NCI-H1694 (cell line): Measurements from ENCODE around the gene COL6A1.

ENCODE experiments used
- DNase-seq: peaks from one replicate; lab custom pipeline; 2025; lab: John Stamatoyannopoulos, UW

COL6A1 gene

DNA sequence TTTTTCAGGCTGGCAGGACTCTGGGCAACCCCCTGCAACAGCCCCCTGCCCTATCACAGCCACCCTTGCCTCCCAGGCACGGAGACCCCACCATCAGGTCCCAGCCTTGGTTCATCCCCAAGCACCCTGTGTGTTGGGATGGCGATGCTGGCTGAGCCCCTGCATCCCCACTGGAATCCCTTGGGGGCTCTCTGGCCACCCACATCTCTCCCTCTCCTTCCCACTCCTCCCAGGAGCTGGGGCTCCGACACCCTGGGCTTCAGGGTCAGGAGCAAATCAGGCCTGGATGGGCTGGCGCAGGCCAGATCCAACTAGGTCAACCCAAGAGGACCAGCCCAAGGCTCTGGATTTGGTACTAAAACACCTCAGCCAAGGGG is 25.9 kb downstream of the COL6A1 start:
- DNase-seq = no peak

DNA sequence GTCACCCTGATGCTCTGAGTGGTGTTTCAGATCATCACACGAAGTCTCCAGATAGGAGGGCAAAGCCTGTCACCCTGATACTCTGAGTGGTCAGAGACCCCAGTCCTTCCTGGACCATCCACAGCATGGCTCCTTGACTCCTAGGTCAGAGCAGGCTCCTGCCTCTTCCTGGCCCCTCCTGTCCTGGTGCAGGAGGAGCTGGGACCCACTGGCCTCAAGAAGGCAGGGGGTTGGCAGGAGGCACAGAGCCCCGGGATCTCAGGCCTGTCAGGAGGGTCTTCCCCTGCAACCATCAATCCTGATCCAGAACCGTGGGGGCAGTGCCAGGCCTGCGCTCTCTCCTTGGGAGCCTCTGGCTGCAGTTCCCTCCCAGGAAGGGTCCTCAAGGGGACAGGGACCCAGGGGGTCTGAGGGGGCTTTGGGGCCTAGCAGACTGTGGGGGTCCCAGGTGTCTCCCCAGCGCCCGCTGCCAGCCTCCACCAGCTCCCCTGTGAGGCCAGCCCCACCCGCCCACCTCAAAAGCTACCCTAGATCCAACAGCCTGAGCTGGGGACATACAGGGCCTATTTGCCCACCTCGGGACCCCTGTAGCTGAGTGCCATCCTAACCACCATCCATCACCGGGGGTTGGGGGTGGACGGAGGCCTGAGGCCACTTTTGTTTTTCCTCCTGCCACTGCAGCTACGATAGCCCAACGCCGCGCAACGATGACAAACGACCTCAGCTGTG is 27.5 kb downstream of the COL6A1 start:
- no peak for DNase-seq

DNA sequence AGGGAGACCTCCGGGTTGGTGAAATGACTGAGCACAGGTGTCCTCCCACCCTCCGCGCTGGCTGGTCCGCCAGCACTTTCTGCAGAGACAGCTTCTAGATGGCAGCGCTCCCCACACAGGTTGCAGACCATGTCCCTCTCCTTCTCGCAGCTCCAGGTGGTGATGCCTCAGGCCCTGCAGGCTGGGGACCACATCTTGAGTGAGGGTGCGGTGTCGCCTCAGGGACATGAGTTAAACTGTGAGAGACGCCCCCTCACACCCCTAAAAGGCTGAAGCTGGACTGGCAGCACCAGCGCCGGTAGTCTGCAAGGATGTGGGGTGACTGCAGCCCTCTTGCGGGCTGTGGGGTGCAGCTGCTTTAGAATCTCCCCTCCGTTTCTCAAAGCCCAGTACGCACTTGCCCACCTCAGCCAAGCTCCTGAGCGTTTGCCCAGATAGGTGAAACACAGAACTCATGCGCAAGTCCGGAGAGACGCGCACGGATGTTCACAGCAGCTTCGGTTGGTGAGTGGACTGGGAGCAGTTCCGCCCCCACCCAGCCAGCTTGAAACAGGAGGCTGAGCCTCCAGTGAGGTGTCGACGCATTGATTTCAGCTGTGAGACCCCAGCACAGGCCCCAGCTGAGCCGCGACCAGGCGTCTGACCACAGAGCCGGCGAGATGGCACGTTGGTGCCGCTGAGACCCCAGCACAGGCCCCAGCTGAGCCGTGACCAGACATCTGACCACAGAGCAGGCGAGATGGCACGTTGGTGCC is 28.6 kb downstream of the COL6A1 start:
- DNase-seq = no peak

DNA sequence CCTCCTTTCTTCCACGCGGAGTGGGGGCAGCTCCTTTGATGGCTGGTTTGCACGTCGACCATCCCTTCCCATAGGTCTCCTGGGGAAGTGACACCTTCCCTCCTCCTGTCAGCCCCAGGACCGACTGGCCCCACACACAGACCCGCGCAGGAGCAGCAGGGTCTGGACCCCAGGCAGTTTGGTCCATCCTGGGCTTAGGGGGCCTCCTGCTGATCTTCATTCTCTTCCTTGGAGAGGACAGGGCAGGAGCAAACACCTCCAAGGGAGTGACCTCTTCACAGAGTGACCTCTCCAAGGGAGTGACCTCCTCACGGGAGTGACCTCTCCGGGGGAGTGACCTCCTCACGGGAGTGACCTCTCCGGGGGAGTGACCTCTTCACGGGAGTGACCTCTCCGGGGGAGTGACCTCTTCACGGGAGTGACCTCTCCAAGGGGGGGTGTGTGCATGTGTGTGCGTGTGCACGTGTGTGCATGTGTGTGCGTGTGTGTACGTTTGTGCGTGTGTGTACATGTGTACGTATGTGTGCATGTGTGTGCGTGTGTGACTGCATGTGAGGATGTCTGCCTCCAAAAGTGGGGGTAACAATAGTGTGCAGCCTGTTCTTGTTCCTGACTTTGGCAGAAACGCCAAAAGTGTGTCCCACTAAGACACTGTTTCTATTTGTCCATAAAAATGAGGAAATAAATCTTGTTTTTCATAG is 29.8 kb downstream of the COL6A1 start:
- no peak for DNase-seq

- DNase-seq = no peak
These were observed 30.6 kb downstream of the COL6A1 start for GRCh38 chr21:46012154-46012553.

GRCh38 chr21:46014828-46015227 is 33.3 kb downstream of the COL6A1 start:
- no peak for DNase-seq

DNA sequence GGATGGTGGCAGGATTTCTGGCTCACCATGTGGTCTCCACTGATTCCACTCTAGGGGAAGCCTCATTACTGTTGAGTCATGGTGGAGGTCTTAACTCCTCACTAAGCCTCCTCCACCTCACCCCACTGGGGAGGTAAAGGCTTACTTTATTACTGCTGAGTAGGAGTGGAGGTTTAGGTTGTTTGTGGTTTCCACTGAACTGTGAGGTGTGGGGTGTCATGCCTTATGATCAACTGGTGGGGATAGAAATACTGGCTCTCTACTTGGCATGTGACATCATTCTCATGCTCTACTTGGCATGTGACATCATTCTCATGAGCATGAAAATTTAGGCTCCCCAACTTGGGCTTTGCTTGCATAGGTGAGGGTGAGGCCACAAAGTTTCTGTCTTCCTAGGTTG is 35.6 kb downstream of the COL6A1 start:
- no peak for DNase-seq

- DNase-seq = no peak
These were observed 36.1 kb downstream of the COL6A1 start for GRCh38 chr21:46017695-46018094.

- DNase-seq = no peak
These were observed 37.0 kb downstream of the COL6A1 start for GRCh38 chr21:46018615-46019014.

DNA sequence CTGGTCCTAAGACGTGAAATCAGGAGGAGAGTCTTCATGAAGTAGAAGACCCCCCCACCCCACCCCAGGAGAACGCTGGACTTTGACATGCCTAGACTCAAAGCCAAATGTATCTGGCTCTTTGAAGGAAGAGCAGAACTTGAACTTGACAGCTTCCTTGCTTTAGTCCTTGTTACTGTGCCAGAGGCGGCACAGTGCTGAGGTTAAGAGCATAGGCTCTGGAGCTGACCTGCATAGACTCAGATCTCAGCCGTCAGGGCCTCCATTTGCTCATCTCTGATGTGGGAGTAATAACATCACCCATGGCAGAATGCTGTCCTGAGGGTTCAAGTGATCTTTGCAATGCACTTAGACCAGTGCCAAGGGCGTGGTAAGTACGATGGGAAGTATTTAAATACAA is 39.0 kb downstream of the COL6A1 start:
- no peak for DNase-seq

DNA sequence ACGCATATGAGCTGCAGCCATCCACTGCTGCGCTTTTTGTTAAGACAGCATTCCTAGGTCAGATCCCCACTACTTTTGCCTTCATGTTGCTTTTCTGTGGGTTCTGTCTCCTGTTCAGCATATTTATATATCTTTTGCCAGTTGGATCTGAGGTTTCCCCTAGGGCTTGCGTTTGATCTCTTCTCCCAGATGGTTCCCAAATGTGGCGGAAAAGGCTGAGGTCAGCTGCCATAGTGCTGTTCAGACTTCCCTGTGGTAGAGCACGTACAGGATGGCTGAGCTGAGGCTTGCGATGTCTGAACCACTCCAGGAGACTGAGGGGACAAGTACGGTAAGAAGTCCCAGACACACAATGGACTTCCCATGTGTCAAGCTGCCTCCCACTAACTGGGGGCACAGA is 39.8 kb downstream of the COL6A1 start:
- no peak for DNase-seq

DNA sequence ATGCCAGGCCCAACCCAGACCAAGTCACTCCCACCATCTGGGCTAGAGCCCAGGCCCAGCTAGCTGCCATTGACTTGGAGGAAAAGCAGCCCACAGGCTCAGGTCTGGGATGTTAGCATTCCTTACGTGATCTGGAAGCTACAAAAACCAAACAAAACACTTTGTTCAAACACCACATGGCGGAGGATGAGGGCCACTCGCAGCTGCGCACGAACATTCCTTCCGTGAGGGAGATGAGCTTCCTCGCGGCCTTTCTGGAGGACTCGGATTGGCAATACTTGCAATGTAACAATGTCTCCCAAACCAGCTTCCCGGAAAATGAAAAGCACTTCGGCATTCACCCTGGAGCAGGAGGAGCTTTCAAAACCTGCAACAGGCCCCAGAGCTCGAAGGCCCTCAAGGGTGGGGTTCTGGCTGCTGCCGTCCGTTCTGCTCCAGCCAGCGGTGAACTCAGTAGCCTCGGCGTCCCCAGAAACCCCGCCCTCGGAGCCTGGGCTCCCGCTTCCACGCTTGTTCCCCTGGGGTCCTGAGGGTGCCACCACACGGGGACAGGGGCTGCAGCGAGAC is 40.5 kb downstream of the COL6A1 start:
- no peak for DNase-seq

DNA sequence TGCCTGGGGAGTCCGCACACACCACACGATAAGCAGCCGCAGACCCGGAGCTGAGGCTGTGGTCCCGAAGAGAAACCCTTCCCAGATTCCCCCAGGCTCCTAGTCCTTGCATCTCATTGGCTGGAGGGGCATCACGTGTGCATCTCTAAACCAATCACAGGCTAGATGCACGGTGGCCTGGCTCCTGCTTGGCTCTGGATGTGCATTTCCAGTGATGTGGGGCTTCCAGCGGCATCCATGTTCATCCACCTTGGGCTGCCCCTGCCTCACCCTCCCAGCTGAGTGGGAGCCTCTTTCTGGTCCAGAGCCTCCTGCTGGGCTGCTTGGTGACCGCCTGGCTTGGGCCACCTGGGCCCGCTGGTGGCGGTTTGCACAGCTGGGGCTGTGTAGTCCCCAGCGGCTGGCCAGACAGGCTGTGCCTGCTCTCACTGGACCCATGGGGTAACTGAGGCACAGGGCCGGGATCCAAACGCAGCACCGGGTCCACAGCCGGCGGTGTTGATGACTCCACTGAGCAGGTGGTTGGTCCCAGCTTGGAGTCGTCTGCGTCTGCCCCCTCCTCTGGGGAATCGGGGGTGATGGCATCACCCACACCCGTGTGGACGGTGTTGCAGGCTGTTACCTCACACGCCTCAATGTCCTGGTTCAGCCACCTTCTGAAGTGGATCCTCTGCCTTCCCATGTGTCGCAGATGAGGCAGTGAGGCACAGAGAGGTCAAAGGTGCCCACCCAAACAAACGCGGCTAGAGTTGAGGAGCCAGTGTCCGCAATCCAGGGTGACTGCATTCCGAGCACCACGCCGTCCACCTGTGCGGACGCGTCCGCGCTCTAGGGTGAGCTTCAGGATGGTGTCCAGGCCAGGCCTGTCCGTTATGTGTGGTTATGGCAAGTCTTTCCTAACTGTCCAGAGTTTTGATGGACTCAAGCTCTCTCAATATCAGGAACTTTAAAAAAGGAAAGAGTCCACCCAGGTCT is 41.3 kb downstream of the COL6A1 start:
- peak; percentile 45 for DNase-seq

GRCh38 chr21:46023555-46023954 is 42.0 kb downstream of the COL6A1 start:
- no peak for DNase-seq

- DNase-seq = no peak
These were observed 42.6 kb downstream of the COL6A1 start for GRCh38 chr21:46024141-46024540.

- no peak for DNase-seq
These were observed 43.7 kb downstream of the COL6A1 start for GRCh38 chr21:46025113-46025770.

- DNase-seq = no peak
These were observed 46.4 kb downstream of the COL6A1 start for GRCh38 chr21:46027851-46028493.

GRCh38 chr21:46028573-46029091 is 47.1 kb downstream of the COL6A1 start:
- no peak for DNase-seq

DNA sequence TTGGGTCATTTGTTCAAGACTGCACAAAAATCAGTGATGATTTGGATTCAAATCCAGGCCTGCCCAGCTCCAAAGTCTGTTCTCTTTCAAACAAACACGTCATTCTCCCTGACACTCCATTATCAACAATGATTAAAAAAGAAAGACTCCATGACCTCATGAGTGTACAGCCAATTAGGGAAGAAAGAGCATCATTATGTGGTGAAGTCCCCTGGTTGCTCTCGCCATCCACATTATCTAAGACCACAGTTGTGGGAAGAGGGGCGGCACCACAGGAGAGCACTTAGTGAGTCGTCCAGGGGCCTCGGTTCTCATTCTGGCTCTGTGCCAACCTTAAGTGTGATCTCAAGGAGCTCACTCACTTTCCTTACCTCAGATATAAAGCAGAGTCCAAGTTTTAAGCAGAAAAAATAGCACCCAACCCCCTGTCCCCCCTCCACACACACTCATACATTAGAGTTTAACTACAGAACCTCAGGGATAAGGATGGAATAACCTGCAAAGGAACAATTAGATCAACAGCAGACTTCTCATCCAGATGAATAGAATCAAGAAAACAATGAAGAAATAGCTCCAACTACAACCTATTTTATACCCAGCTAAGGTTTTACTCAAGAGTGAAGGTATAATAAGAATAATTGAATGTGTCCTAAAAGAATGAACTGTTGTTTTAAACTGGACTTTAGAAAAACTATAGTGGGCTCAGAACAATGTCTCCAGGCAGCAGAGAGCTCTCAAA is 47.8 kb downstream of the COL6A1 start:
- no peak for DNase-seq

GRCh38 chr21:46031484-46031883 is 49.9 kb downstream of the COL6A1 start:
- no peak for DNase-seq
